ENCODE data around the gene SERTAD1.
"Not testable (repeated sequence)": the region's sequence is repeated elsewhere in the genome, so short reads cannot be mapped to it uniquely, and the experiment has no call there.

The SERTAD1 gene

GRCh38 chr19:40421993-40422747, 3.6 kb downstream of the SERTAD1 start:
- no peak for DNase-seq (ENCODE audit: low spot score)

- peak; percentile 94 for DNase-seq (ENCODE audit: low spot score)
Observed at GRCh38 chr19:40420766-40421765, 4.7 kb downstream of the SERTAD1 start.

GRCh38 chr19:40420451-40420765, 5.4 kb downstream of the SERTAD1 start:
- DNase-seq (ENCODE audit: low spot score), result no peak

GRCh38 chr19:40419780-40420179, 6.0 kb downstream of the SERTAD1 start:
- no peak for DNase-seq (ENCODE audit: low spot score)

GRCh38 chr19:40419066-40419612, 6.7 kb downstream of the SERTAD1 start:
- DNase-seq (ENCODE audit: low spot score), result no peak

- no peak for DNase-seq (ENCODE audit: low spot score)
Observed at GRCh38 chr19:40418040-40418439, 7.8 kb downstream of the SERTAD1 start.

- no peak for DNase-seq (ENCODE audit: low spot score)
Observed at GRCh38 chr19:40417643-40417981, 8.2 kb downstream of the SERTAD1 start.

- no peak for DNase-seq (ENCODE audit: low spot score)
Observed at GRCh38 chr19:40416918-40417642, 8.7 kb downstream of the SERTAD1 start.

- DNase-seq (ENCODE audit: low spot score), result no peak
Observed at GRCh38 chr19:40415768-40416167, 10.0 kb downstream of the SERTAD1 start.

GRCh38 chr19:40414542-40415535, 11.0 kb downstream of the SERTAD1 start:
- no peak for DNase-seq (ENCODE audit: low spot score)

GRCh38 chr19:40413291-40413845, 12.4 kb downstream of the SERTAD1 start, which contains the start of gene PRX:
Gene PRX (minus strand): TSS chr19:40413378. CDS start chr19:40407932, 5,446 bp downstream.
- no peak for DNase-seq (ENCODE audit: low spot score)

GRCh38 chr19:40412866-40413265, 12.9 kb downstream of the SERTAD1 start:
- DNase-seq (ENCODE audit: low spot score), result no peak

GRCh38 chr19:40411958-40412499, 13.8 kb downstream of the SERTAD1 start:
- DNase-seq (ENCODE audit: low spot score), result no peak

- DNase-seq (ENCODE audit: low spot score), result no peak
Observed at GRCh38 chr19:40411125-40411842, 14.5 kb downstream of the SERTAD1 start.

GRCh38 chr19:40410030-40410389, 15.8 kb downstream of the SERTAD1 start:
- DNase-seq (ENCODE audit: low spot score), result no peak

GRCh38 chr19:40408598-40408925, 17.2 kb downstream of the SERTAD1 start:
- DNase-seq (ENCODE audit: low spot score), result not testable (repeated sequence)

GRCh38 chr19:40407714-40408597, 17.8 kb downstream of the SERTAD1 start:
- no peak for DNase-seq (ENCODE audit: low spot score)

- peak; percentile 85 for DNase-seq (ENCODE audit: low spot score)
Observed at GRCh38 chr19:40403262-40403984, 22.4 kb downstream of the SERTAD1 start.

Measured in kidney tubule cell (primary cell).